Glutamatergic neuron (in vitro differentiated cells): ENCODE data around the gene SCN11A. TPM values are rescaled to one million over a fixed set of nuclear protein-coding genes. Genes with fewer than 3 reads are reported as not detected.

Source experiments
- DNase-seq: peaks from one replicate; pipeline ENCODE4 v3.0.0; 2022
- H3K27ac Mint-ChIP-seq: one replicate; pipeline ENCODE4 v1.8.0; 2020; ENCODE audit warnings: mild to moderate bottlenecking, mixed read lengths, inconsistent platforms; ENCODE audit not compliant: unreplicated experiment
- H3K27me3 Mint-ChIP-seq: one replicate; pipeline ENCODE4 v1.8.0; 2020; ENCODE audit warnings: mild to moderate bottlenecking, moderate library complexity, mixed read lengths, inconsistent platforms; ENCODE audit not compliant: unreplicated experiment
- H3K36me3 Mint-ChIP-seq: one replicate; pipeline ENCODE4 v1.8.0; 2020; ENCODE audit warnings: mild to moderate bottlenecking, mixed read lengths, inconsistent platforms; ENCODE audit not compliant: unreplicated experiment
- H3K4me1 Mint-ChIP-seq: one replicate; pipeline ENCODE4 v1.8.0; 2020; ENCODE audit warnings: mild to moderate bottlenecking, low read depth, mixed read lengths, inconsistent platforms; ENCODE audit not compliant: unreplicated experiment
- H3K4me3 Mint-ChIP-seq: one replicate; pipeline ENCODE4 v1.8.0; 2020; ENCODE audit warnings: mild to moderate bottlenecking, mixed read lengths, inconsistent platforms; ENCODE audit not compliant: unreplicated experiment
- H3K9me3 Mint-ChIP-seq: one replicate; pipeline ENCODE4 v1.8.0; 2020; ENCODE audit warnings: mild to moderate bottlenecking, moderate library complexity, mixed read lengths, inconsistent platforms; ENCODE audit not compliant: unreplicated experiment
- CTCF ChIP-seq: fragments of 200-600 bp; sonication (generic); IDR thresholded peaks from one replicate; pipeline ENCODE4 v1.5.0; 2021; ENCODE audit not compliant: partially characterized antibody, unreplicated experiment
- total RNA-seq: library from RNA; stranded (reverse); fragmentation: NEBNext Ultra II Directional; extraction: Animal tissue kit (Norgen Biotek cat#: 25700); gene quantifications from one replicate; pipeline ENCODE4 v1.2.1, GENCODE V29; 2021; ENCODE audit not compliant: unreplicated experiment

The SCN11A gene
- total RNA-seq, 1 donor from 2014 or later, result 0.78 TPM

GRCh38 chr3:39099242-39099641 is 47.5 kb upstream of the SCN11A start:
- peaks cover 3% of the 10 kb centered on the region for H3K27me3 Mint-ChIP-seq
- DNase-seq, result no peak
- no peak overlapping the region for H3K27ac Mint-ChIP-seq
- H3K4me3 Mint-ChIP-seq, result no peak overlapping the region
- H3K36me3 Mint-ChIP-seq, result no peaks in the 10 kb centered on the region
- TF ChIP-seq CTCF, result no peak
- no peaks in the 10 kb centered on the region for H3K9me3 Mint-ChIP-seq
- H3K4me1 Mint-ChIP-seq, result peaks cover 4% of the 10 kb centered on the region

GRCh38 chr3:39098473-39099000 is 46.8 kb upstream of the SCN11A start:
- DNase-seq, result no peak
- H3K27me3 Mint-ChIP-seq, result peaks cover 3% of the 10 kb centered on the region
- no peaks in the 10 kb centered on the region for H3K36me3 Mint-ChIP-seq

GRCh38 chr3:39097716-39098472 is 46.1 kb upstream of the SCN11A start:
- H3K4me1 Mint-ChIP-seq, result no peaks in the 10 kb centered on the region
- no peak for DNase-seq
- no peak for TF ChIP-seq CTCF
- H3K36me3 Mint-ChIP-seq, result no peaks in the 10 kb centered on the region
- peaks cover 3% of the 10 kb centered on the region for H3K27me3 Mint-ChIP-seq
- H3K4me3 Mint-ChIP-seq, result no peak overlapping the region
- H3K9me3 Mint-ChIP-seq, result no peaks in the 10 kb centered on the region
- H3K27ac Mint-ChIP-seq, result no peak overlapping the region

More at GRCh38 chr3:39098473-39099000, 46.8 kb upstream of the SCN11A start:
- Mint-ChIP-seq H3K4me3 (no peak overlapping the region), H3K4me1 (peaks cover 1% of the 10 kb centered on the region), H3K9me3 (no peaks in the 10 kb centered on the region), H3K27ac (no peak overlapping the region)
- no peak for TF ChIP-seq CTCF

- Mint-ChIP-seq H3K4me1 (no peaks in the 10 kb centered on the region), H3K9me3 (no peaks in the 10 kb centered on the region), H3K27me3 (peaks cover 3% of the 10 kb centered on the region), H3K36me3 (peaks cover 5% of the 10 kb centered on the region), H3K27ac (no peak overlapping the region), H3K4me3 (no peak overlapping the region)
- no peak for DNase-seq
- TF ChIP-seq CTCF, result no peak
Measured at GRCh38 chr3:39096775-39097174, 45.0 kb upstream of the SCN11A start.

GRCh38 chr3:39095778-39096177 is 44.0 kb upstream of the SCN11A start:
- Mint-ChIP-seq H3K27me3 (peaks cover 3% of the 10 kb centered on the region), H3K36me3 (peaks cover 5% of the 10 kb centered on the region), H3K4me3 (no peak overlapping the region), H3K9me3 (no peaks in the 10 kb centered on the region), H3K27ac (no peak overlapping the region), H3K4me1 (no peaks in the 10 kb centered on the region)
- no peak for DNase-seq
- no peak for TF ChIP-seq CTCF
